NOMO-1 treated with dmso at 0.1 percent for 144 hours (cell line): Measurements from ENCODE around the gene SLC25A48.

Experiments used
- DNase-seq: peaks from one replicate; lab custom pipeline; 2025; ENCODE audit not compliant: unreplicated experiment; lab: John Stamatoyannopoulos, UW

SLC25A48 gene

DNA sequence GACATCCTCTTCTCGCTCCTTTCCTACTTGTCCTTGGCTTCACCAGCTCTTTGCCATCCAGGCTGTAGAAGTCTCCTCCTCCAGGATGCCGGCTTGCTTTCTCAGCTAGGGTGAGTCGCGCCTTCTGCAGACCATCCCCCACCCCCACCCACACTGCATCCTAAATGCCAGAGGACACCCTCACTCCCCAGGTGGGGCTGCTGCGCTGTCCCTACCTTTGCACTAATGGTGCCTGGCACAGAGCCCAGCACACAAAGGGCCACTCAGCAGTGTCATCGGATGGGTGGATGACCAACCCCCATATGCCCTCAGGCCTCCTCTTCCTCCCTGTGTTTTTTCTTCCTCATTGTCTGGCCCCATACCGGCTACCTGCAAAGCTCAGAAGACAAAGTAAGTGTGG, 46.3 kb downstream of the SLC25A48 start:
- no peak for DNase-seq

DNA sequence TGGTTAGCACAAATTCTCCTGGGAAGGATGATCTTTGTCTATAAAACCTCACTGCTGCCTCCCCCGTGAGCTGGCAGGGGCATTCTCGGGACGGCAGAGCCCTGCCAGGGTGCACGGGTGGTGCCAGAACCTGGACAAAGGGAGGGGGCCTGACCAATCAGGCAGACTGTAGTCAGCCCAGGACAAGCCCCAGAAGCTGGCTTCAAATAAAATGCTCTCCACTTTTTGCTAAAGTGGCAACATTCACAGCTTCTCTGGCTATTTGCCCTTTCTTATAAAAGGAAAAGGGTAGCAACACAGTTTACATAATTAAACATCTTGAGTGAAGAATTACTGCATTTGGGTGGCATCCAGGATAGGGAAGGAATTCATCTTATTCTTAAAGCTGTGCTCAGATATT, 46.8 kb downstream of the SLC25A48 start:
- no peak for DNase-seq

DNA sequence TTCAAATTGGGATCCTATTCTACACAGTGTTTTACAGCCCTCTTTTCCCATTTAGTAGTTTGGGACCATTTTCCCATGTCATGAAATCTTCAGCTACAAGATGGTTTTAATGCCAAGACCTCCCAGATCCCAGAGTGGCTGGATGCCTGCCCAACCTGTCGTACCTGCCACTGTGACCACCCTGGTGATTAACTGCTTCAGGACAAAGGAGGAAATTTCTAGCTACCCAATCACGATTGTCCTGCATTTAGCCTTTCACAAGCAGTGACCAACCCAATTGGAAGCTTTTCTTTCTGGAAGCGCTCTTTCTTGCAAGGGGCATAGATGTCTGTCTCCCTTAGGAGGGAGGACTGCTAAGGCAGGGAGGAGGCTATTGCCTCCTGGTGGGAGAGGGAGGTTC, 47.4 kb downstream of the SLC25A48 start:
- no peak for DNase-seq

DNA sequence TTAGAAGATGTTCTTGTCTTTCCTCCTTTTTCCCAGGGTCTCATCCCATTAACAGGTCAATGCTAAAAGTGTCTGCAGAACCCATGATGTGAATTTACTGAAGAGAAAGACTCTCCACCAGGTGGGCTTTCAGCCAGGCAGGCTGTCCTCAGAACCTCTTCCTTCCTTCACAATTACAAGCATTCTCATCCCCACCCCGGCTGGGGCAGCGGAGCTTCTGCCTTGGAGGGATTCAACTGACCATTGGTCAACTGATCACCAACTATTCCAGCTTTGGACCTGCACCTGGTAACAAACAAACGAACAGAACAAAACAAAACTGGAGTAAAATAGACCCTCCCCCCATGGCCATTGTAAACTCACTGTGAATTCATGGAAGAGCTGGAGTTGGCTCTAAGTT, 48.6 kb downstream of the SLC25A48 start:
- DNase-seq: no peak

DNA sequence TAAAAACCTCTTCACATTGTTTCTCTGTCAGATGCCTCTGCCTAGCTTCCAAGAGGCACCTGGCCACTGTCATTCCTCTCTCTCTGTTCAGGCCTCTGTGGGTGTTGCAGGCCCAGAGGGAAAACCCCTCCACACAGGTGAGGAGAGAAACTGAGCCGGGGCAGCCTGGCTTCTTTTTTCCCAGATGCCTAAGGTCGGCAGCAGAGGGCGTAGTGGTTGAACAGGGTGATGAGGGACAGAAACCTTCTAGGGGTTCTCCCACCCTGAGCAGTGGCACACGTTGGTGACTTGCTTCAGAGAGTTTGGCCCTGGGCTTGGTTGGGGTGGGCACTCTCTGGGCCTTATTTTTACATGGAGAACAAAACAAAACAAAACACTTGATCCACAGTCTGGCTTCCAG, 49.0 kb downstream of the SLC25A48 start:
- no peak for DNase-seq

DNA sequence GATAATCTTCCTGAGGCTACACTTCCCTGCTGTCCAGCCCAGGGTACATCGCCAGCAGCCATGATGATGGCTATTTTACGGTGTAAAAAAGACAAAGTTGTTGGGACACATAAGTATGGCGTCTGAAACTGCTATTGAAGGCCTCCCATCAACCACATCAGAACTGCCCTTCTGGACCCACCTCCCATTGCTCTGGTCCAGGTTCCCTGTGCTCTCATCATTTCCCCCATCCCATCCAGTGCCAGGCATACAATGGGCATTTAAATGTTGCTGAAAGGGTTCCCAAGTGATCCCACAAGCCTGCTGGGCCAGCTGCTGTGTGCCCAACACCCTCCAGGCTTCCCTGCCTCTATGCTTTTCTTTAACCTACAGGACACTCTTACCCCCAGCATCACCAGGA, 50.6 kb downstream of the SLC25A48 start:
- no peak for DNase-seq

DNA sequence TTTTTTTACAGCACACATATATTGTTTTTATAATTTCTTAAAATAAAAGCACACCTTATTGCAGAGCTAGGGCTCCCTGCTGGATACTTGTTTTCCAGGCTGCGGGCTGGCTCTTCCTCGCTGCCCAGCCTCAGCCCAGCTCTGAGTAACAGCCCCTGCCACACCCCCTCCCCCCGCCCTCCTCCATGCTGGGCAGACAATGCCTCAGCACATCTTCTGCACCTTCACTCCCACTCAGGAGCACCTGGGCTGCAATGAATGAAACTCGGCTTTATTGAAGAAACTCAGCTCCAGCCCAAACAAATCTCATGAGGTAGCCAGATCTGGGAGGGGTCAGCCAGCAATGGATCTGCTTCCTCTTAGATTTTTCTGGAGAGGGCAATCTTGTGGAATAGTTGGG, 51.7 kb downstream of the SLC25A48 start:
- no peak for DNase-seq

DNA sequence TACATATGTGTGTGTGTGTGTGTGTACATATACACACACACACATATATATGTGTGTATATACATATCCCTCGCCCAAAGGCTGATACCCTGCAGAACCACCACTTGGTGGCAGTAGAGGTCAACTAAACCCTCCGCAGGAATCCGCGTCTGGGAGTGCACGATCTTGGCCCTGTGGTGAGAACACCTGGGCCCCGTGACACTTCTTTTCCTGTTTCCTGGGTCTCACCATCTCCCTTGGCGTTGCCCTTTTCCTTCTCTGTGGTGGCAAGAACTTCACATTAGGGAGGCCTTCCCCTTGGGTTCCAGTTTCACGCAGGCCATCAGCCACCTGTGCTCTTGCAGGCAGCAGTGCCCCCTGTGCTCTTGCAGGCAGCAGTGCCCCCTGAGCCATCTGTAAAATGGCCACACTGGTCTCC, 53.0 kb downstream of the SLC25A48 start:
- peak; percentile 48 for DNase-seq

DNA sequence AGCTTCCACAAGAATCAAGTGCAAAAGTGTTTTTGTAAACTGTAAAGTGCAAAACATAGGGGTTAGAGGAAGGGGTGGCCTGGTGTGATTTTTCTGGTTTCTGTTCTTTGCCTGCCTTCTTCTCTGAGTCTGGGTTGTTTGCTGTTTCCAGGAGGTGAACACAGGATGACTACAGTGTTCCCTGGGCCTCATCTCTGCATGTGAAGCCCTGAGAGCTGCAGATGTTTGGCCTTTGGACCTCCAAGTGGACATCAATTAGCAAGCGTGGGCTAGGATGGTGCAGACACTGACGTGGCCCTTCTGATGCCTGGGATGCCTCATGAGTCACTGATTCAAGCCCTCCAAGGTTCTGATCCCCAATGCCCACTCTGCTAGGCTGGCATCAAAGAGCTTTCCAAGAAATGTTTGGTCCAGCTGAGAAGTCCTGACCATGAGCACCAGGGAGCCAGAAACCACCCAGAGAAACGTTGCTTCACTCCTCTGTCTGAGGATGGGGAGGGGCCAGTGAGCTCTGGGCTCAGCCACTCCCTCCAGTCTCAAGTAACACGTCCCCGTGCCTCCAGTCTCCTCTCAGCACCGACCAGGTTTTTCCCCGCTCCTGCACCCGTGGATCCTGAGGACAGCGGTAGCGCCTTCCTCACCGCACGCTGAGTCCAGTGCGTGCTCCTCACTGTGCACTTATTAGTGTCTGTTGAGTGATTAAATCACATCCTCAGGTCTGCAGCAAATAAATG, 53.6 kb downstream of the SLC25A48 start:
- no peak for DNase-seq

DNA sequence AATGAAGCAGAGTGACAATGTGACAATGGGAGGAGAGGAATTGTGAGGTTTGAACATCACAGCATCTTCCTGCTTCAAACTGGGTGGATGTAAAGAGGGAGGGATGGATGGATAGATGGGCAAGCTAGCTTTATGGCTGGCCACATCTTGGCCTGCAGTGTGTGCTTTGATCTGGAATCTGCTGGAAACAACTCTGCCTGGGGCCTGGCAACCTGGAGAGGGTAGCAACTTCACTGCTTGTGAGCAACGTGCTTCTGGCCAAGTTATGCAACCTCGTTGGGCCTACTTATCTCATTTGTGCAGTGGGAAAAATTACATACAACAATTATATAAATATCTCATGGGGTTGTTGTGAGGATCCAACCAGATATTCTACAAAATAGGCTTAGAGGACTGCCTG, 55.8 kb downstream of the SLC25A48 start:
- no peak for DNase-seq

DNA sequence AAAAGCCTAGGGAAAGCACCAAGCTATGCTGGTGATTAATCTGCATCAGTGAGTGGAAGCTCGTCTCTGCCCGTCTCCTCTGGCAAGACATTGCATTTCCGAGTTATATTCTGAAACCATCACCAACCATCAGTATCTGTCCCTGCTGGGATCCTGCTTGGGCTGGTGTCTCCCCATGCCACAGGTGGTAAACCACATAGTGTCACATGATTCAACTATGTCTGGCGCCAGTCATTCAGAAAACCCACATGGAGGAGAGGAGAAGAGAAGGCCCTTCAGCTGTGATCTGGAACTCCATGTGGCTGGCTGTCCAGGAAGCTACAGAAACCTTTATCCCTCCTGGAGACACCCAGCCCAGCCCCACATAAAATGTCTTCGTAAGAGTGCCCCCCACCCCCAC, 56.4 kb downstream of the SLC25A48 start:
- no peak for DNase-seq

DNA sequence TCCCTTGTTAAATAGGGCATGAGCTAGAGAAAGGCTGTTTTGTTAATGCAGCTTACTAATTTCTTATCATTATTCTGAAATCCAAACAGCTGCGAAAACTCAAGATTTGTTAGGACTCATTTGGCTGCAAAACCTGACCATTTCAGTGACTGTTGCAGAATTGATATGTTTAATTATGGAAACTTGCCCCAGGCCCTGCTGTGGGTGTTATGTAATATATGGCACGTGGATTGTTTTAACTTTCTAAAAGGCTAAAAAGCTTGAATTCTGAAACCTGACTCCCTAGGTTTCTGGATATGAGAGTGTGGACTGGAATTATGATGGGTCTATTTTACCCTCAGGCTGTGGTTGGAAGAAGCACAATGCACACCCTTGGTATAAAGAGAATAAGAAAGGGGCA, 56.8 kb downstream of the SLC25A48 start:
- DNase-seq: no peak

DNA sequence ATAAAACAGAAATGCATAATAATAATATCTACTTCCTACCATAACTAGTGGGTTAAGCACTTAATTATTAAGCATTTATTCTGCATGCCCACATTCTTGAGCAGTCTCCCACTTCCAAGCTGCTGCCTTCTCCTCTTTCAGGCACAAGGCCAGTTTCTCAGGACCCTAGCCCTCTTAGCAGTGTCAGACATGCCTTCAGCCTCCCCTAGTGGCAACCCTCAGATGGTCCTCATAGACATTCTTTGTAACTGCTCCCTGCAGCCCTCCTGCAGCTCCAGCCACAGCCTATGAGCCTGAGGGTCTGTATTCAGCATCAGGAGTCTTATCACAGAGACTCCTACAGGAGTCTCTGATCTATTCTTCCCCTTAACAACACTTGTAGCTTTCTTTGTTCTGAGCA, 57.3 kb downstream of the SLC25A48 start:
- no peak for DNase-seq

DNA sequence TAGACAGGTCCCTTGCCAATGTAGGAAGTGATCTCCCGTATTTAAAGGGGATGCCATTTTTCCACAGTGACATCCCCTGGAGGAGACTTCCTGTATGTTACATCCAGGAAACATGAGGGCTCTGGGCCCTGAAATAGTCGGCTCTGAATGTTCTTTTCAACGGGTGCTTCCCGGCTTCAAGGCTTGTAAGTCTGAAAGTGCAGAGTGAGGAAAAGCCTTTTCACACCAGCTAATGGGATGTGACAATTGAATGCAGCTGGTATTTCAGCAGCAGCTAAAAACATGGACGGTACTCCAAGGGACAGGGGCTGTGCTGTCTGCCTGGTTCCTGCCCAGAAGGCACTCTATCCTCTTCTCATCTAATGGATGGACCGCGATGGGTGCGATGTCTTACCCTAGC, 59.8 kb downstream of the SLC25A48 start:
- no peak for DNase-seq

DNA sequence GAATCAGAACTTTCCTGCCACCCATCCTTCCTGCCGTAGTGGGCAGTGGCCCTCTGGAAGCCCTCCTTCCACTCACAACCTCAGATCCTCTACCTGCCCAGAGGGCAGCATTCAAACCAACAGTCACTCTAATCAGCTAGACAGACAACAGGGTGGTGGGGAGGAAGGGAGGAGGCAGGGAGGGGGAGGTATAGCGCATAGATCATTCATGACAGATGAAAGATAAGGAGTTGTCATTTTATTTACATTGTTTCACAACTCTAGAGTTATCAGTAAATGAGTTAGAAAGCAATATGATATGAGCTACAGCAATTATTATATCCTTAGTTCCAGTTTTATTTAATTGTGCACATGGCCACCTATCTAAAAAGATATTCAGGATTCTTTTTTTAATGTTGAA, 60.3 kb downstream of the SLC25A48 start:
- DNase-seq: no peak

DNA sequence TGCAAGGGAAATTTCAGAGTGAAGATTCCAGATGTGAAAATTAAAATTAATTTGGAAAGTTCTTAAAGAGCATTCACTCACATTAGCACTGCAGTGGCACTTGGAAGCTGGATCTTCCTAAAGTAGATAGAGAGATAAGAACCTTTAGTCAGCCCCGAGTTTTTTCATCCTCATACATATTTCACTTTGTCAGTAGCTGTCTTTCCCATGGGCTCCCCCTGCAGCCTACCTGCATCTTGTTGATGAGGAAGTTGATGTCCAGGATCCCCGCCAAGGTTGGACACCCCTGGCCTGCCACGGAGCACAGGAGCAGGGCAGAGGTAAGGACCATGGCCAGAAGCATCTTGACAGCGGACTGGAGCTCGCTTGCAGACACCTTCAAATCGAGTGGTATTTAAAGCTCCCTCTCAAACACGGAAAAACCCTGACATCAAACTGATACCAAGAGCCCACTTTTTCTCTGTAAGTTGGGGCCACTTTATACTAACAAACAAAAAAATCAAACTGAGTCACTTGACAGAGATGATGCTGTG, 61.1 kb downstream of the SLC25A48 start, which contains the start of gene IL9:
IL9 (minus strand) TSS at position 368 of the 533 bp plus-strand sequence; CDS start at position 343, 25 bp downstream.
- DNase-seq: no peak

DNA sequence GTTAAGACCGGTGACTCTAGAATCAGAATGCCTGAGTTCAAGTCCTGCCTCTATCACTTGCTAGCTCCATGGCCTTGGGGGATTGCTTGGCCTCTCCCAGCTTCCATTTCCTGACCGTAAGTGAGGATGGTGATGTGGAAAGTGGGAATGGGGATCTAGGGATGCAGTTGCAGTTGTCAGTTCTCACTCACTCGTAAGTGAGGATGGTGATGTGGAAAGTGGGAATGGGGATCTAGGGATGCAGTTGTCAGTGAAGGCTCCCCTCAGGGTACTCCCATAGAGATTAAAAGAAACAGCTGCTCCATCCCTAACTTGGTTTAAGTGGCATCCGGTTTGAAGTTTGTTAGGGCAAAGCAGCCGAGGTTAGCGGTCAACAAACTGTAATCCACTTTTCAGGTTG, 64.2 kb downstream of the SLC25A48 start:
- DNase-seq: no peak

DNA sequence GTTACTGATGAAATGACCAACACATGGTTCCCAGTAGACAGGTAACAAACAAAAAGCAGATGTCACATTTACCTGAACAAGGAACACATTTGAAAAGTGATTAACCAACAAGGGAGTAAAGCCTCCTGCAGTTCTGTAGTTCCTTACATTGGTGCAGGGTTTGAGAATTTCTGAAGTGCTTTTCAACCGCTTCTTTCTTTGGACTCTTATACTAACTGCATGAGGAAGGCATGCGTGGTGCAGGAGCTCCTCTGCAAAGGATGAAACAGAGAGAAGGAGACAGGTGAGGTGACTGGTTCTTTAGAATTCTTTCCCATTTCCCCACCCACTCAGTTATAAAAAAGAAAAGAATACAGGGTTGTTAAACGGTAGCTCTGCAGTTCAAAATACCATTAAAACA, 65.8 kb downstream of the SLC25A48 start:
- no peak for DNase-seq

DNA sequence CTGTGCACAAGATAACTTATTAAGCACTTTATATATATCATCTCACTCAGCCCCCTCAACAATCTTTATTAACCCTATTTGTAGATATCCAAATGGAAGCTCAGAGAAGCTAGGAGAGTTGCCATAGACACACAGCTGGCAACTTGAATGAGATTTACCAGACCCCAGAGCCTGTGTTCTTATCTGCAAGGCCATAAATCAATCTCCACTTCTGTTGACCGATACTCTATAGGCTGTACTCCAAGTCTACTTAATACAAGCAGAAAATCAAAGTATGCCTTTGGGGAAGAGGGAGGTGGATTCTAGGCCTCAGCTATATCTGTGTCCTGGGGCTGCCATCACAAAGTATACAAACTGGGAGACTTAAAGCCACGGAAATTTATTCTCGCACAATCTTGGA, 67.2 kb downstream of the SLC25A48 start:
- DNase-seq: no peak

DNA sequence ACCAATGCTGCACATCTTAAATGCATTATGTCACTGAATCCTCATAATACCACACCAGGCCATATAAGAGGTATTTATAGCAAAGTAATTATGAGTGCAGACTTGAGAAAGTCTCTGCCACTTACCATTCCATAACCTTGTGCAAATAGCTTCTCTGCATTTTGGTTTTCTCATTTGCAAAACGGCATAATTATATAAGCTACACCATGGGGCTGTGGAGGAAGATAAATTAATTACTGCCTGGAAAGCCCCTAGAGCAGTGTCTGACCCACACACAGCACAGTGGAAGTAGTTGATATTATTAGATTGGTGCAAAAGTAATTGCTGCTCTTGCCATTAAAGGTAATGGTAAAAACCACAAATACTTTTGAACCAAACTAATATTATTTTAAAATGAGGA, 70.7 kb downstream of the SLC25A48 start:
- no peak for DNase-seq

DNA sequence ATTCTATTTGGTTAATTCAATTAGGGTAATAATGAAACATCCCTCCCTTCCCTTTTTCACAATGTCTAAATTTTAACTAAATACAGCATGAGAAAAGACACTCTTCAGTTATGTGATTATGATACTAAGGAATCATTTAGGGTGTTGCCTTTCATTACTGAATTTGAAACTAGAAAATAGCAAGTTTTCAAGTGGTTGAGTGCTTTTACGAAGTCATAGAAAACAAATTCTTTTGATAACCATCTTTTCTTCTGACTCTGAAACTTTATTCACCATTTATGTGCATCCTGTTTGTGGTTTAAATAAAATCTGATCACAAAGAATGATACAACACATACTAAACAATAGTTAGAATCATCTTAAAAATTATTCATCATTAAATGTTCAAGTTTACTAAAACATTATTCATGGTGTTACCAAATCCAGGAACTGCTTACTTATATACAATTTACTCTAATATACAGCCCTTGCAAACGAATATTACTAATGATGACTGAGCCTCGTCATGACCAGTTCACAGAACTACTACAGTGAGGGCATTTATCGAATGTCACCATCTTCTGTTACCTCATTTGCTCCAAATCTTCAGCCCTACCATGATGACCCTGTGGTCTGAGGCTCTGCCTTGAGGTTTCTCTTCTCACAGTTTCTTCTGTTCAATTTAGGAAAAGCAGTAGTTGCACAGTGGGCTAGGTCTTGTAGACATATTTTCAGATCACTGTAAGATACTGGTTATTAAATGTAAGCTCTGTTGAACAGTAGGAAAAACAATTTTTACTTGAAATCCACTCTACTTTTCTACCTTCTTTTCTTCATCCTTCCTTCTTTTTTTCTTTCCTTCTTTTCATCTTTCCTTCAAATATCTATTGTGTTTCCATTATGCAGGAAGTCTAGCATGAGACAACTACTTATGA, 79.5 kb downstream of the SLC25A48 start:
- DNase-seq: no peak

DNA sequence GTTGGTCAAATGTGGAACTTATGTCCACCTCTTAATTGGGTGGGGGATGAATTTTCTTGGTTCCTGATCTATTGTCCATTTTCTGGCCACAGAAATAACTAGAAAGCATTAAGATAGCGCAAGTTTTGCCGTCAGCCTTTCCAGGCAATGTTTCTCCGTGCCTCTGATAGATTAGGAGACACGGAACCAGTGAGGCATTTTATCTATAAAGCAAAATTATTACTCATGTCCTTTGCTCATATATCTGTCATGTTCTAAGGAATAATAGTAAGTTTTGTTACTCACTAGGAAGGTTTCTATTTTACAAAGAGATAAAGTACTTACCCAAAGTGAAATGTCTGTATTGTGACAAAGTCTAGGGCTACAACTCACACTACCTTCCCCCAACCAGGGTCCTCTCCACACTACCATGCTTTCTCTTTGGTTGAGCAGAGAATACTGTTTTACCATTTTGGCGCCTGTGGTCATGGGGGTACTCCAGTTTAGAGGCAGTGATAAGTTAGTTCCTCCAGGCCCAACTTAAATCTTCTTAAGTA, 81.1 kb downstream of the SLC25A48 start:
- no peak for DNase-seq
